Memory B cell (primary cell): ENCODE data around the gene HIRIP3.
"Not testable (repeated sequence)": the region's sequence is repeated elsewhere in the genome, so short reads cannot be mapped to it uniquely, and the experiment has no call there.

Experiments
- ATAC-seq: fragments of 150-1000 bp; cut with Tn5 transposase; 2 replicates; pipeline ENCODE4 v1.10.0; 2021; ENCODE audit warnings: low read depth, mild to moderate bottlenecking, moderate library complexity
- DNase-seq, 2 donors: peaks; one replicate each; pipeline ENCODE4 v3.0.0; 2022; ENCODE audit warnings: low spot score in 2 of 2
- H3K27ac Mint-ChIP-seq: one replicate; pipeline ENCODE4 v1.8.0; 2022; ENCODE audit warnings: mild to moderate bottlenecking, moderate library complexity, mixed read lengths
- H3K27me3 Mint-ChIP-seq: one replicate; pipeline ENCODE4 v1.8.0; 2022; ENCODE audit warnings: mixed read lengths
- H3K36me3 Mint-ChIP-seq: one replicate; pipeline ENCODE4 v1.8.0; 2022; ENCODE audit warnings: mild to moderate bottlenecking, mixed read lengths
- H3K4me1 Mint-ChIP-seq: one replicate; pipeline ENCODE4 v1.8.0; 2022; ENCODE audit warnings: mixed read lengths
- H3K4me3 Mint-ChIP-seq: one replicate; pipeline ENCODE4 v1.8.0; 2022; ENCODE audit warnings: mild to moderate bottlenecking, moderate library complexity, mixed read lengths
- H3K9me3 Mint-ChIP-seq: one replicate; pipeline ENCODE4 v1.8.0; 2022; ENCODE audit warnings: mixed read lengths

HIRIP3 gene

DNA sequence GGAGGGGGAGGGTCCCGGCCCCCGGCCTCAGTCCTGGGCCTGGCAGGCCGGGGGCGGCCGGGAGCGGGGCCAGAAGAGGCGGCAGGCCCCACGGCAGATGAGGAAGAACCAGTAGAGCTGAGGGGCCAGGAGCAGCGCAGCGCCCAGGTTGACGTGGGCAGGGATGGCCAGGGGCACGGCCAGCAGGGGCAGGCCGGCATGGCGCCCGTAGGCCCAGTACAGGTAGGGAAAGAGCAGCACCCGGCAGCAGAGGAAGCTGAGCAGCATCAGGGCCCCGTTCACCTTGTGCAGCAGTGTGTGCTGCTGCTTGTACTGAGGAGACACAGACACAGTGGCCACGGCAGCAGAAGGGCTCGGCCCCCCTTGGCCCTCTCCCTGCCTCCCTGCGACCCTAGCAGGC, 29.7 kb upstream of the HIRIP3 start:
- DNase-seq: no peak
- H3K27me3 Mint-ChIP-seq: peaks cover 34% of the 10 kb centered on the region
- peaks cover 16% of the 10 kb centered on the region for H3K4me1 Mint-ChIP-seq
- H3K9me3 Mint-ChIP-seq: no peaks in the 10 kb centered on the region
- no peak overlapping the region for H3K4me3 Mint-ChIP-seq
- ATAC-seq: no peak
- H3K27ac Mint-ChIP-seq: no peak overlapping the region
- no peaks in the 10 kb centered on the region for H3K36me3 Mint-ChIP-seq

DNA sequence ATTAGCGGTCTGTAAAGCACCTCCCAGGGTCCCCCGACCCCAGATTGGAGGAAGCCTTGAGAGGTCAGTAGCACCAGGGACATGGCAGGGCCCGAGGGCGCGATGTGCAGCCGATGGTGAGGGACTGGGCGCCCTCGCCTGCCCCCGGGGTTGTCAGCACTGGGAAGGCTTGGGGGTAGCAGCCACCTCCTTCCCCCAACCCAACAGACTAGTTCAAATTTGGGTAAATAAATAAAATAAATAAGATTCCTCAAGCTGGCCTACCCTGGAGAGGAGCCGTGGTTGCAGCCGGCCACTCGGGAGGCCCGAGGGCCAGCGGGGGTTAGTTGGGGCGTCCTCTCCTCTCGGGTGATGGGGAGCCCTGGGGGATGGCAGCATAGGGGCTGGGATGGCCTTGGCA, 29.0 kb upstream of the HIRIP3 start:
- no peaks in the 10 kb centered on the region for H3K36me3 Mint-ChIP-seq
- H3K27ac Mint-ChIP-seq: no peak overlapping the region
- no peaks in the 10 kb centered on the region for H3K9me3 Mint-ChIP-seq
- no peak overlapping the region for H3K4me3 Mint-ChIP-seq
- no peak for DNase-seq
- H3K4me1 Mint-ChIP-seq: peaks cover 12% of the 10 kb centered on the region
- ATAC-seq: no peak
- peaks cover 27% of the 10 kb centered on the region for H3K27me3 Mint-ChIP-seq

DNA sequence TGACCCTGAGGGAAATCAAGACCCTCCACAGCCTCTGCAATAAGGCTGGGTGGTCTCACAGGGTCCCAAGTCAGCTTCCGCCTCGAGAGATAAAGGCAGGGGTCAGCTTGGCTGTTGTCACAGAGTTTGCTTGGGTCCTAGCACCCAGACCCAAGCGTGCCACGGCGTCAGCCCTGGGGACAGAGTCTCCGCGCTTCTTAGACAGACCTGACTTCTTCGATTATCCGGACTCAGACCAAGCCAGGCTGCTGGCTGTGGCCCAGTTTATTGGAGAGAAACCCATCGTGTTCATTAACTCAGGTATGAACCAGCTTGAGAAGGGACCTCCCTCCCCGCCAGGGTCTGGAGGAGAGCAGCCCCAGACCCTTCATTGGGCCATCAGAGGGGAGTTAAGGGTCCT, 28.2 kb upstream of the HIRIP3 start:
- Mint-ChIP-seq H3K9me3 (no peaks in the 10 kb centered on the region), H3K27ac (no peak overlapping the region)
- ATAC-seq: no peak

DNA sequence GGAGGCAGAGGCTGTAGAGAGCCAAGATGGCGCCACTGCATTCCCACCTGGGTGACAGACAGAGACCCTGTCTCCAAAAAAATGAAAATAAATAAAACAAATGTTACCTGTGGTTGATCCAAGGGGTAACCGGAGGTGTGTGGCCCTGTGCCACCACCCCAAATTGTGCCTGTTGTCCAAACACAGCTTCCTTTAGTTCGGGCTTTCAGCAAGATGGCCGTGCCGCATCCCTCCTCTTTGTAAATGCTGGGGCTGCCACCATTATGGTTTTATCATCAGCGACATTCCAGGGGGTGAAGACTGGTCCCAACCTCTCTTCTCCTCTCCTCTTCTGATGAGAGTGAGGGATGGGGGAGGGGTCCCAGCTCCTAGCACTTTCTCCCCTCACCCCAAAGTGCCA, 27.5 kb upstream of the HIRIP3 start, which contains the start of gene C16orf92:
Gene C16orf92, plus strand, starts transcription at position 312 of the 400 bp plus-strand sequence. CDS start 143 bp downstream, outside the sequence.
- no peak within 1 kb of the TSS for H3K4me3 Mint-ChIP-seq
- H3K36me3 Mint-ChIP-seq: no peaks in the 10 kb centered on the region
- no peak for ATAC-seq
- no peak for DNase-seq
- H3K4me1 Mint-ChIP-seq: peaks cover 12% of the 10 kb centered on the region
- peaks cover 19% of the 10 kb centered on the region for H3K27me3 Mint-ChIP-seq
- H3K27ac Mint-ChIP-seq: no peak within 1 kb of the TSS
- H3K9me3 Mint-ChIP-seq: no peaks in the 10 kb centered on the region

More for the DNA sequence above, 28.2 kb upstream of the HIRIP3 start:
- Mint-ChIP-seq H3K36me3 (no peaks in the 10 kb centered on the region), H3K27me3 (peaks cover 23% of the 10 kb centered on the region), H3K4me3 (no peak overlapping the region), H3K4me1 (peaks cover 12% of the 10 kb centered on the region)
- no peak for DNase-seq

DNA sequence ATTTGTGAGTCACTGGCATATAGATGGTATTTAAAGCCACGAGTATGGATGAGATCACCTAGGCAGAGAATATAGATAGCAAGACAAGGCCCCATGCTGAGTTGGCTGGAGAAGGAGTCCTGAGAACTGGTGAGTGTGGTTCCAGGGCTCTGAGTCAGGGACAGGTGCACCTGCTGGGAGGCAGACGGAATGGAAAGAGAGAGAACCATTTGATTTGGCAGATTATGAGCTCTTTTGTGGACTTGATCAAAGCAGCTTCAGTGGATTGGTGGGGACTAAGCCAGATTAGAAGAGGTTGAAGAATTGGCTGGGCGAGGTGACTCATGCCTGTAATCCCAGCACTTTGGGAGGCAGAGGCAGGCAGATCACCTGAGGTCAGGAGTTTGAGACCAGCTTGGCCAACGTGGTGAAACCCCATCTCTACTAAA, 23.3 kb upstream of the HIRIP3 start:
- H3K9me3 Mint-ChIP-seq: no peaks in the 10 kb centered on the region
- DNase-seq (no peak), ATAC-seq (no peak)
- H3K4me3 Mint-ChIP-seq: no peak overlapping the region
- H3K36me3 Mint-ChIP-seq: no peaks in the 10 kb centered on the region
- peaks cover 7% of the 10 kb centered on the region for H3K4me1 Mint-ChIP-seq
- H3K27me3 Mint-ChIP-seq: peaks cover 7% of the 10 kb centered on the region
- H3K27ac Mint-ChIP-seq: no peak overlapping the region

DNA sequence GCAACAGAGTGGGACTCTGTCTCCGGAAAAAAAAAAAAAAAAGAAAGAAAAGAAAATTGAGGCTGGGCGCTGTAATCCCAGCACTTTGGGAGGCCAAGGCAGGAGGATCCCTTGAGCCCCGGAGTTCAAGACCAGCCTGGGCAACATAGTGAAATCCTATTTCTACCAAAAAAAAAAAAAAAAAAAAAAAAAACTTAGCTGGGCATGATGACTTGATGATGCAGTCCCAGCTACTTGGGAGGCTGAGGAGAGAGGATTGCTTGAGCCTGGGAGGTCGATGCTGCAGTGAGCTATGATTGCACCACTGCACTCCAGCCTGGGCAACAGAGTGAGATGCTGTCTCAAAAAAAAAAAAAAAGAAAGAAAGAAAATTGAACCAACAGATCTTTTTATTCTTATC, 22.5 kb upstream of the HIRIP3 start:
- not testable (repeated sequence) for H3K36me3 Mint-ChIP-seq, H3K27ac Mint-ChIP-seq, DNase-seq, H3K4me1 Mint-ChIP-seq, ATAC-seq, H3K27me3 Mint-ChIP-seq, H3K4me3 Mint-ChIP-seq, H3K9me3 Mint-ChIP-seq

DNA sequence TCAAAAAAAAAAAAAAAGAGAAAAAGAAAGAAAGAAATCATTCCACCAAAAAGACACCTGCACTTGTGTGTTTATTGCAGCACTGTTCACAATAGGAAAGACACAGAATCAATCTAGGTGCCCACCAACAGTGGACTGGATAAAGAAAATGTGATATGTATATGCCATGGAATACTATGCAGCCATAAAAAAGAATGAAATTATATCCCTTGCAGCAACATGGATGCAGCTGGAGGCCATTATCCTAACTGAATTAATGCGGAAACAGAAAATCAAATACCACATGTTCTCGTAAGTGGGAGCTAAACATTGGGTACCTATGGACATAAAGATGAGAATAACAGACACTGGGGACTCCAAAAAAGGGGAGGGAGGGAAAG, 21.9 kb upstream of the HIRIP3 start:
- peaks cover 7% of the 10 kb centered on the region for H3K27me3 Mint-ChIP-seq
- H3K9me3 Mint-ChIP-seq: no peaks in the 10 kb centered on the region
- no peak overlapping the region for H3K27ac Mint-ChIP-seq
- DNase-seq: no peak
- no peaks in the 10 kb centered on the region for H3K36me3 Mint-ChIP-seq
- no peak for ATAC-seq
- no peak overlapping the region for H3K4me3 Mint-ChIP-seq
- H3K4me1 Mint-ChIP-seq: peaks cover 7% of the 10 kb centered on the region

DNA sequence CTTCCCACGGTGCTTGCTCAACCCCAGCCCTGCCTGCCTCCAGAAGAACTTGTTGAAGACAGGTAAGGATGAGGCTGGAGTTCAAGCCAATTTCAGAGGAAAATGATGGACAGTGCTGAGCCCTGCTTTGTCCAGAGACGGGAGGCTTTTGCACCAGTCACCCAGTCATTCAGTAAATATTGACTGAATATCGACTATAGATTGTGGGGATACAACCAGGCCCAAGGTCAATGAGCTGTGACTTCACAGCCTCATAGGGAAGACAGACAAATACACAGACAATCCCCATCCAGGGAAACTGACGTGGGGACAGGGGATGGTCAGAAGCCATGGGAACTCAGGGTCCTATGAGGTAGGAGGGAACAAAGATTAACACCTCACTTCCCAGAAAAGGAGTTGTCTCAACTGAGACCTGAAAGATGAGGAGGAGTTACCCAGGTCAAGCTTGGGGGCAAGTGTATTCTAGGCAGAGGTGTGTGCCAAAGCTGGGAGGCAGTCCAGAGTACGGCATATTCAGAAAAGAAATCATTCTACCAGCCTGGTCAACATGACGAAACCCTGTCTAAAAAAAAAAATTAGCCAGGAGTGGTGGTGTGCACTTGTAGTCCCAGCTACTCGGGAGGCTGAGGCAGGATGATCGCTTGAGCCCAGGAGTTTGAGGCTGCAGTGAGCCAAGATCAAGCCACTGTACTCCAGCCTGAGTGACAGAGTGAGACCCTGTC, 21.3 kb upstream of the HIRIP3 start:
- Mint-ChIP-seq H3K36me3 (no peaks in the 10 kb centered on the region), H3K4me1 (peaks cover 11% of the 10 kb centered on the region)
- no peak for ATAC-seq

DNA sequence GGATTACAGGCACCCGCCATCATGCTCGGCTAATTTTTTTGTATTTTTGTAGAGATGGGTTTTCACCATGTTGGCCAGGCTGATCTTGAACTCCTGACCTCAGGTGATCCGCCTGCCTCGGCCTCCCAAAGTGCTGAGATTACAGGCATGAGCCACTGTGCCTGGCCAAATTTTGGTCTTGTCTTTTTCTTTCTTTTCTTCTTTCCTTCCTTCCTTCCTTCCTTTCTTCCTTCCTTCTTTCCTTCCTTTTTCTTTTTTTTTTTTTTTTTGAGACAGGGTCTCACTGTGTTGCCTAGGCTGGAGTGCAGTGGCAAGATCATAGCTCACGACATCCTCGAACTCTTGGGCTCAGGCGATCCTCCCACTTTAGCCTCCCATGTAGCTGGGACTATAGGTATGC, 20.0 kb upstream of the HIRIP3 start:
- H3K9me3 Mint-ChIP-seq, DNase-seq, H3K36me3 Mint-ChIP-seq, H3K27ac Mint-ChIP-seq, H3K4me1 Mint-ChIP-seq, ATAC-seq, H3K4me3 Mint-ChIP-seq: not testable (repeated sequence)
- H3K27me3 Mint-ChIP-seq: peaks cover 16% of the 10 kb centered on the region

More for the DNA sequence above, 21.3 kb upstream of the HIRIP3 start:
- Mint-ChIP-seq H3K4me3 (no peak overlapping the region), H3K27me3 (peaks cover 12% of the 10 kb centered on the region), H3K9me3 (no peaks in the 10 kb centered on the region), H3K27ac (no peak overlapping the region)
- no peak for DNase-seq

DNA sequence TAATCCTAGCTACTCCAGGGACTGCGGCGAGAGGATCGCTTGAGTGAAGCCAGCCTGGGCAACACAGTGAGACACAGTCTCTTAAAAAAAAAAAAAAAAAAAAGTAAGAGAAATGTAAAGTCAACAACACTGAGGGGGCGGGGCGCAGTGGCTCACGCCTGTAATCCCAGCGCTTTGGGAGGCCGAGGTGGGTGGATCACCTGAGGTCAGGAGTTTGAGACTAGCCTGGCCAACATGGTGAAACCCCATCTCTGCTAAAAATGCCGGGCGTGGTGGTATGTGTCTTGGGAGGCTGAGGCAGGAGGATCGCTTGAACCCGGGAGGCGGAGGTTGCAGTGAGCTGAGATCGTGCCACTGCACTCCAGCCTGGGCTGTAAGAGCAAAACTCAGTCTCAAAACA, 17.2 kb upstream of the HIRIP3 start:
- H3K27me3 Mint-ChIP-seq: peaks cover 30% of the 10 kb centered on the region
- DNase-seq, H3K36me3 Mint-ChIP-seq, ATAC-seq, H3K4me3 Mint-ChIP-seq, H3K9me3 Mint-ChIP-seq, H3K27ac Mint-ChIP-seq: not testable (repeated sequence)
- peaks cover 13% of the 10 kb centered on the region for H3K4me1 Mint-ChIP-seq

DNA sequence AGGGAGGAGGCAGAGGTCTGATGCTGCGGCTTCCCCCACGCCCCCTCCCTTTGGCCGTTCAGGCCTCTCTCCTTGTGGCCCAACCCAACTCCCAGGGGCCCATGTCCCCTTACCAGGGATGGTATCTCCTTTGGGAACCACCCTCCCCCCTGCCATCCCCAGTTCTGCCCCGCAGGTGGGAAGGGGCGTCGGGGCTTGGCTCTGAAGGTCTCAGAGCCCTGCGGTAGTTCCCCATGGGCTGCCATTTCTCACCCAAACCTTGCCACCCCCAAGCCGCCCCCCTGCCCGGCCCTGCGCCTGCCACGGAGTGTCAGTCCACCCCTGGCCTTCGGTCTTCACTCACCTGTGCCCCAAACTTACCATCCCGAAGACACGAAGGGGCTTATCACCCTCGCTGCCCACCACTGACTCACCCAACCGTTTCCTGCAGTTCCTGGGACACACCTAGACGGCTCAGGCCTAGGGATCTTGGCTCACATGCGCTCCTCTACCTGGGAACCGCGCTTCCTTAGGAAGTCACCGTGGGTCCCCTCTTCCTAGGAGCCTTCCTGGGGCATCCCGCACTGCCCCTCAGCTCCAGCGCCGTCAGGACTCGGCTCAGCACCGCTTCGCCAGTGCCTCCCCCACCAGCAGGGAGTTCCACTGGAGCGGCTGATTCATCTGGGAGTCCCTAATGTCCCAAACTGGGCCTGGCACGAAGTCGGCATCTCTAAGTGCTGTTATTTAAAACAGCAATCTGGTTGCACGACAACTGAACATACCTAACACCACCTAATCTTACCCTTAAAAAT, 16.5 kb upstream of the HIRIP3 start:
- Mint-ChIP-seq H3K27me3 (peaks cover 27% of the 10 kb centered on the region), H3K4me1 (peaks cover 13% of the 10 kb centered on the region), H3K36me3 (no peaks in the 10 kb centered on the region), H3K4me3 (peak overlapping the region; percentile 85), H3K27ac (peak overlapping the region; percentile 26), H3K9me3 (no peaks in the 10 kb centered on the region)
- DNase-seq (no peak), ATAC-seq (no peak)

DNA sequence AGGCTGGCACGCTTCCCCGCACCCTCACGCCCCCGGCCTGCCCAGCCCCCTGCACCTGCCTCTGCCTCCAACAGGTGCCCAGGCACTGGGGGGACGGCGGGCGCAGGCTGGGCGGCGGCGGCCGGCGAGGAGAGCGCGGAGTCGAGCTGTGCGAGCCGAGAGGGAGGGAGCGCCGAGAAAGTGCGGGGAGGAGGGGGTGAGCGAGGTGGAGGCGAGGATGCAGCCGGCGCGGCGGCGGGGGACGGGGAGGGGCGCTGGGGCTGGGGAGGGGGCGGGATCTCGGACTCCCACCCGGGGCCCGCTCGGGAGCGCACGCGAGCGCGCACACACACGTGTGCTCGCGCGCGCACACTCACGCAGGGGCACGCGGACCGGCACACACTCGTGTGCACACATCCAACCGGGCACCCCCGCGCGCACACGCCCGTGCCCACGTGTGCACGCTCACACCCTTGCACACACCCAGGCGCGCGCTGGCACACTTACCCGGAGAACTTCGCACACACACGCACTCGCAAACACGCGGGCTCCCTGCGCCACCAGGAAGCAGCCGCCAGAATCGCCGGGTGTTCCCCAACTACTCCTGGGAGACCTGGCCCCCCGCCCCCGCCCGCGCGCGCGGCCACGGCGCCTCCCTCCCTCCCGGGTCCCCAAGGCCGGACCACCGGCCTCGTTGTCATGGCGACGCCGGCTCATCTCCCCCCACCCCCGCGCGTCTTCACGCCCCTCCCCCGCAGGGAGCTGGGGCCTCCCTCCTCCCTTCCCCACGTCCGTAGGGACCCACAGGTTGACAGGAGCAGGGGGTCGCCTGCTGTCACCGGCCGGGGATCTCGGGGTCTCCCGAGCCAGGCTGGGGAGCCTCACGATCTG, 15.7 kb upstream of the HIRIP3 start, which contains the start of gene DOC2A:
Gene DOC2A, minus strand, starts transcription at position 184 of the 870 bp plus-strand sequence. CDS start 805 bp downstream, outside the sequence.
- H3K27ac Mint-ChIP-seq: peak within 1 kb of the TSS; percentile 26
- no peaks in the 10 kb centered on the region for H3K9me3 Mint-ChIP-seq
- DNase-seq (no peak), ATAC-seq (peak; percentile 59)
- no peaks in the 10 kb centered on the region for H3K36me3 Mint-ChIP-seq
- peaks cover 24% of the 10 kb centered on the region for H3K27me3 Mint-ChIP-seq
- peaks cover 13% of the 10 kb centered on the region for H3K4me1 Mint-ChIP-seq
- H3K4me3 Mint-ChIP-seq: peak within 1 kb of the TSS; percentile 85

DNA sequence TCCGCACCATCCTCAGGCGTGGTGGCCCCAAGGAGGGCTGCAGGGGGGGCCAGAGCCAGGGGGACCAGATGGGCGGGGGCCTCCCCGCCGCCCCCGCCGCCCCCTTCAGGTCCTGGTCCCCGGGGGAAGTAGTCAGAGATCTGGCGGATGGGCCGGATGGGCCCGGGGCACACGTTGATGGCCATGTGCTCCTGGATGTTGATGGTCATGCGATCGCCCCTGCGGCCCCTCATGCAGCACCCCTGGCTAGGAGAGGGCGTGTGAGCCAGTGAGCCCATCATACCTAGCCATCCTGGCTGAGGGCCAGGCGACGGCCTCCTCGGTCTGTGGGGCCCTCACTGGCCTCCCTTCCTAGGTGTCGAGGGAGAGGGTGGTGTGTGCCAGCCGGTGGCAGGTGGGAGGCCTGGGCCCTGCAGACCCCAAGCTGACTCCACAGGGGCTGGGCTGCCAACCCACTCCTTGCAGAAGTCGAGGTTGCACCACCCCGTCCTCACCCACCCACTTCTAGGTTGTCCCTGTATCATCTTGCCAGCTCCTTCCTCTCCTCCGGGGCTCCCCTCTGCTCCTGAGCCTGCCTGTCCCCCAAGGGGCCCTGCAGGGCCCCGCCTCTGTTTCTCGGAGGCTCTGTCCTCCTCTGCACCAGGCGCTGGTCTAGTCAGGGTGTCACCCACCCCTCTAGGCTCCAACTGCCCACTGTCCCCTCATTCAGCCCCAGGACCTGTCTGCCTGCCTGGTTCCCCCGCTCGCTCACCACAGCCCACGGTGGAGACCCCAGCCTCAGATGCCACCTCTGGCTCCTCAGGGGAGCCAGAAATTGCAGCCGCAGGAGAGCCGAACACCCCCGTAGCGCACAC, 14.8 kb upstream of the HIRIP3 start:
- no peaks in the 10 kb centered on the region for H3K9me3 Mint-ChIP-seq
- no peaks in the 10 kb centered on the region for H3K36me3 Mint-ChIP-seq
- H3K27me3 Mint-ChIP-seq: peaks cover 24% of the 10 kb centered on the region
- peak overlapping the region; percentile 56 for H3K4me3 Mint-ChIP-seq
- no peak for ATAC-seq
- H3K4me1 Mint-ChIP-seq: peaks cover 13% of the 10 kb centered on the region
- no peak for DNase-seq
- no peak overlapping the region for H3K27ac Mint-ChIP-seq
